H1 (cell line): ENCODE data around the gene RFX2. TPM values are rescaled to one million over a fixed set of nuclear protein-coding genes. Genes with fewer than 3 reads are reported as not detected.

Experiments
- CTCF ChIA-PET: fragments of 300-600 bp; sonication (Branson Sonifier 250); formaldehyde crosslinking; loops from one replicate; lab custom pipeline; 2021; ENCODE audit not compliant: partially characterized antibody; lab: Charles Lee
- POLR2A ChIA-PET: fragments of 300-600 bp; sonication (Branson Sonifier 250); formaldehyde crosslinking; loops from one replicate; lab custom pipeline; 2021; ENCODE audit warnings: inconsistent platforms; ENCODE audit not compliant: partially characterized antibody; lab: Charles Lee
- DNase-seq, 2 experiments: peaks; one replicate each; pipeline versions ENCODE4 v3.0.0 to v3.0.0-alpha.2; 2010 to 2022; ENCODE audit warnings: low spot score in 2 of 2, low read depth in 1 of 2, mixed read lengths in 1 of 2
- FAIRE-seq: peaks from 2 replicates; lab custom pipeline; 2011; peaks lifted over from hg19 to GRCh38; lab: Jason Lieb, UNC
- H2AFZ ChIP-seq: 2 replicates; pipeline ENCODE4 v1.8.1; 2012; ENCODE audit warnings: low read length, inconsistent platforms
- H2AK5ac ChIP-seq: 2 replicates; pipeline ENCODE4 v1.6.1; 2013; ENCODE audit warnings: low read depth, low read length
- H2BK120ac ChIP-seq: replicated peaks from 2 replicates; pipeline ENCODE3; 2013; ENCODE audit warnings: low read depth, low read length, inconsistent platforms
- H2BK12ac ChIP-seq: 2 replicates; pipeline ENCODE4 v1.6.1; 2013; ENCODE audit warnings: low read depth, low read length
- H2BK15ac ChIP-seq: 2 replicates; pipeline ENCODE4 v1.6.1; 2013; ENCODE audit warnings: low read length
- H2BK20ac ChIP-seq: 2 replicates; pipeline ENCODE4 v1.6.1; 2013; ENCODE audit warnings: low read length
- H2BK5ac ChIP-seq: 2 replicates; pipeline ENCODE4 v1.6.1; 2013; ENCODE audit warnings: low read depth, low read length
- H3K14ac ChIP-seq: 2 replicates; pipeline ENCODE4 v1.6.1; 2013; ENCODE audit warnings: inconsistent platforms; ENCODE audit not compliant: insufficient read length
- H3K18ac ChIP-seq: 2 replicates; pipeline ENCODE4 v1.6.1; 2013; ENCODE audit warnings: low read length; ENCODE audit errors: extremely low read depth
- H3K23ac ChIP-seq: 2 replicates; pipeline ENCODE4 v1.6.1; 2013; ENCODE audit warnings: inconsistent platforms; ENCODE audit not compliant: insufficient read length
- H3K23me2 ChIP-seq: 2 replicates; pipeline ENCODE4 v1.6.1; 2013; ENCODE audit warnings: low read depth, low read length
- H3K27ac ChIP-seq: 2 replicates; pipeline ENCODE4 v1.6.1; 2011; ENCODE audit warnings: low read depth, low read length, inconsistent platforms
- H3K27me3 ChIP-seq, 4 experiments: replicated peaks in 1 of 4; 1 replicate in 1 of 4; 2 replicates in 3 of 4; pipeline versions ENCODE4 v1.6.1 to v1.8.1; 2011 to 2013; ENCODE audit warnings: low read length in 3 of 4, mild to moderate bottlenecking in 3 of 4, inconsistent platforms in 2 of 4, mixed read lengths in 2 of 4, moderate library complexity in 1 of 4; ENCODE audit not compliant: control insufficient read depth in 3 of 4, insufficient read depth in 3 of 4; ENCODE audit errors: extremely low read depth in 1 of 4
- H3K36me3 ChIP-seq, 4 experiments: 2 replicates each; pipeline versions ENCODE4 v1.6.1 to v1.8.1; 2011 to 2013; ENCODE audit warnings: mild to moderate bottlenecking in 4 of 4, low read length in 3 of 4, moderate library complexity in 2 of 4, control low read depth in 1 of 4, inconsistent platforms in 1 of 4; ENCODE audit not compliant: insufficient read depth in 4 of 4, control insufficient read depth in 2 of 4
- H3K4ac ChIP-seq: replicated peaks from 2 replicates; pipeline ENCODE3; 2013; ENCODE audit warnings: low read length, low read depth, mixed read lengths, inconsistent platforms; ENCODE audit not compliant: insufficient read length
- H3K4me1 ChIP-seq, 4 experiments: replicated peaks in 1 of 4; 1 replicate in 1 of 4; 2 replicates in 3 of 4; pipeline versions ENCODE4 v1.6.1 to v1.8.1; 2011 to 2013; ENCODE audit warnings: low read length in 3 of 4, inconsistent platforms in 2 of 4, mixed read lengths in 1 of 4; ENCODE audit not compliant: insufficient read depth in 4 of 4, control insufficient read depth in 3 of 4
- H3K4me2 ChIP-seq, 2 experiments: 2 replicates each; pipeline versions ENCODE4 v1.6.1 to v1.8.1; 2011 to 2013; ENCODE audit warnings: low read depth in 2 of 2, low read length in 2 of 2, control low read depth in 1 of 2, inconsistent platforms in 1 of 2, mild to moderate bottlenecking in 1 of 2; ENCODE audit not compliant: insufficient read depth in 1 of 2
- H3K4me3 ChIP-seq, 4 experiments: fragments of 200-600, 300-600 bp in 1 of 4; sonication (generic), shearing (Covaris generic), sonication (Bioruptor Twin) in 1 of 4; 2 replicates each; pipeline versions ENCODE4 v1.5.1 to v1.8.1; 2011 to 2016; ENCODE audit warnings: low read length in 4 of 4, low read depth in 3 of 4, control low read depth in 2 of 4, inconsistent platforms in 2 of 4, mild to moderate bottlenecking in 2 of 4, mixed read lengths in 1 of 4, moderate library complexity in 1 of 4; ENCODE audit not compliant: insufficient read depth in 2 of 4; ENCODE audit errors: extremely low read depth in 1 of 4
- H3K56ac ChIP-seq: replicated peaks from 2 replicates; pipeline ENCODE3; 2013; ENCODE audit warnings: low read depth, mild to moderate bottlenecking, mixed read lengths, low read length, inconsistent platforms; ENCODE audit not compliant: insufficient read length
- H3K79me1 ChIP-seq: 2 replicates; pipeline ENCODE4 v1.6.1; 2013; ENCODE audit warnings: low read depth, low read length, control low read depth
- H3K79me2 ChIP-seq, 2 experiments: 2 replicates each; pipeline versions ENCODE4 v1.6.1 to v1.8.1; 2012 to 2013; ENCODE audit warnings: low read length in 2 of 2, mild to moderate bottlenecking in 2 of 2, inconsistent platforms in 1 of 2; ENCODE audit not compliant: insufficient read depth in 2 of 2, control insufficient read depth in 1 of 2
- H3K9ac ChIP-seq, 4 experiments: replicated peaks in 1 of 4; 1 replicate in 1 of 4; 2 replicates in 3 of 4; pipeline versions ENCODE4 v1.6.1 to v1.8.1; 2011 to 2013; ENCODE audit warnings: low read depth in 3 of 4, low read length in 3 of 4, control low read depth in 2 of 4, mild to moderate bottlenecking in 2 of 4, moderate library complexity in 2 of 4, inconsistent platforms in 1 of 4; ENCODE audit errors: extremely low read depth in 1 of 4
- H3K9me3 ChIP-seq, 2 experiments: 2 replicates each; pipeline versions ENCODE4 v1.6.1 to v1.8.1; 2012 to 2013; ENCODE audit warnings: mild to moderate bottlenecking in 2 of 2, moderate library complexity in 2 of 2, control low read depth in 1 of 2, inconsistent platforms in 1 of 2, low read depth in 1 of 2, low read length in 1 of 2, mixed read lengths in 1 of 2; ENCODE audit not compliant: insufficient read depth in 2 of 2
- H4K20me1 ChIP-seq, 2 experiments: replicated peaks in 1 of 2; 2 replicates each; pipeline versions ENCODE3 to v1.8.1; 2011 to 2013; ENCODE audit warnings: inconsistent platforms in 2 of 2, low read length in 2 of 2, mild to moderate bottlenecking in 1 of 2; ENCODE audit not compliant: insufficient read depth in 2 of 2, control insufficient read depth in 1 of 2
- H4K5ac ChIP-seq: 2 replicates; pipeline ENCODE4 v1.6.1; 2013; ENCODE audit warnings: low read length, low read depth, mixed read lengths, inconsistent platforms; ENCODE audit not compliant: insufficient read length
- H4K8ac ChIP-seq: 2 replicates; pipeline ENCODE4 v1.8.0; 2013; ENCODE audit warnings: mild to moderate bottlenecking, moderate library complexity, low read length, inconsistent platforms; ENCODE audit not compliant: insufficient read depth; ENCODE audit errors: extremely low read depth
- H4K91ac ChIP-seq: replicated peaks from 2 replicates; pipeline ENCODE3; 2013; ENCODE audit warnings: low read length, mixed read lengths, inconsistent platforms; ENCODE audit not compliant: insufficient read length
- ASH2L ChIP-seq: fragments of 200-600, 300-600 bp; sonication (generic); IDR thresholded peaks from one replicate; pipeline ENCODE4 v1.7.1; 2017; ENCODE audit warnings: low read length
- EP300 ChIP-seq, 2 experiments: IDR thresholded peaks; 1 replicate in 1 of 2; 2 replicates in 1 of 2; pipeline ENCODE4 v1.6.1; 2011 to 2012; ENCODE audit warnings: low read depth in 2 of 2, low read length in 2 of 2, mild to moderate bottlenecking in 2 of 2, borderline replicate concordance in 1 of 2, inconsistent platforms in 1 of 2, moderate library complexity in 1 of 2
- EZH2 ChIP-seq: fragments of 200-600 bp; sonication (generic); IDR thresholded peaks from 2 replicates; pipeline ENCODE4 v1.7.1; 2012; ENCODE audit warnings: low read depth, mild to moderate bottlenecking, moderate library complexity, low read length, inconsistent platforms; ENCODE audit not compliant: severe bottlenecking
- FOSL1 ChIP-seq: IDR thresholded peaks from 2 replicates; pipeline ENCODE4 v1.6.1; 2011; ENCODE audit warnings: mild to moderate bottlenecking, low read depth, low read length, moderate library complexity; ENCODE audit not compliant: insufficient read depth
- GABPA ChIP-seq: IDR thresholded peaks from 2 replicates; pipeline ENCODE4 v1.6.1; 2011; ENCODE audit warnings: mild to moderate bottlenecking, low read length, moderate library complexity, borderline replicate concordance; ENCODE audit not compliant: insufficient read depth
- KDM4A ChIP-seq: IDR thresholded peaks from one replicate; pipeline ENCODE4 v1.7.1; 2012; ENCODE audit warnings: low read depth, mild to moderate bottlenecking, moderate library complexity, low read length, inconsistent platforms; ENCODE audit not compliant: severe bottlenecking
- MAFK ChIP-seq: IDR thresholded peaks from 2 replicates; pipeline ENCODE4 v1.6.1; 2012; ENCODE audit warnings: low read depth, mild to moderate bottlenecking, improper control_type of control experiment, low read length
- RAD21 ChIP-seq, 2 experiments: IDR thresholded peaks in 1 of 2; conservative IDR thresholded peaks in 1 of 2; 2 replicates each; pipeline ENCODE4 v1.6.1; 2011; ENCODE audit warnings: low read depth in 2 of 2, low read length in 2 of 2, improper control_type of control experiment in 1 of 2, inconsistent platforms in 1 of 2, mild to moderate bottlenecking in 1 of 2, moderate library complexity in 1 of 2
- RBBP5 ChIP-seq: IDR thresholded peaks from 2 replicates; pipeline ENCODE4 v1.7.1; 2012; ENCODE audit warnings: low read depth, mild to moderate bottlenecking, inconsistent platforms, low read length, moderate library complexity, borderline replicate concordance
- RFX5 ChIP-seq: IDR thresholded peaks from 2 replicates; pipeline ENCODE4 v1.6.1; 2011; ENCODE audit warnings: low read depth, low read length, improper control_type of control experiment, borderline replicate concordance
- SIRT6 ChIP-seq: IDR thresholded peaks from one replicate; pipeline ENCODE4 v1.7.1; 2012; ENCODE audit warnings: low read length, inconsistent platforms
- SRF ChIP-seq: IDR thresholded peaks from 2 replicates; pipeline ENCODE4 v1.6.1; 2011; ENCODE audit warnings: mild to moderate bottlenecking, low read depth, low read length, moderate library complexity
- TCF12 ChIP-seq: IDR thresholded peaks from 2 replicates; pipeline ENCODE4 v1.6.1; 2011; ENCODE audit warnings: low read depth, mild to moderate bottlenecking, low read length
- YY1 ChIP-seq: IDR thresholded peaks from 2 replicates; pipeline ENCODE4 v1.6.1; 2011; ENCODE audit warnings: low read depth, mild to moderate bottlenecking, low read length
- WGBS, 2 experiments: shearing (Covaris generic) in 1 of 2; methylation state at CpG; one replicate each; pipeline versions ENCODE4 v1.1.6 to v1.1.7; 2013 to 2015; ENCODE audit warnings: low lambda C conversion rate in 2 of 2, mixed read lengths in 2 of 2, inconsistent platforms in 1 of 2, low coverage in 1 of 2, missing lambda C conversion rate in 1 of 2; ENCODE audit not compliant: insufficient replicate concordance in 2 of 2, insufficient coverage in 1 of 2, insufficient read length in 1 of 2; ENCODE audit errors: extremely low coverage in 1 of 2, missing lambda C conversion rate in 1 of 2; 5-methylcytosine and 5-hydroxymethylcytosine counted together
- polyA plus RNA-seq, 7 experiments: library from polyadenylated mRNA; depleted of rRNA in 3 of 7; stranded (reverse) in 5 of 7; unstranded in 2 of 7; fragments of >200 nt in 5 of 7; fragments of 200-250 nt in 2 of 7; gene quantifications; 1 replicate in 5 of 7; 2 replicates in 1 of 7; 4 replicates in 1 of 7; pipeline versions ENCODE4 v1.2.1 to v1.2.3, GENCODE V29; 2011 to 2013; ENCODE audit warnings: missing spikeins in 2 of 7, mixed read lengths in 2 of 7
- total RNA-seq: library from RNA; stranded (reverse); fragmentation: NEBNext Ultra II Directional; extraction: Animal tissue kit (Norgen Biotek cat#: 25700); gene quantifications from 2 replicates; pipeline ENCODE4 v1.2.1, GENCODE V29; 2021

Gene RFX2
- total and polyA plus RNA-seq, 2 of the 8 experiments (the other 6 are each of a cell fraction or from before 2014, with no cell fraction given): 4.8 to 5.3 TPM

DNA sequence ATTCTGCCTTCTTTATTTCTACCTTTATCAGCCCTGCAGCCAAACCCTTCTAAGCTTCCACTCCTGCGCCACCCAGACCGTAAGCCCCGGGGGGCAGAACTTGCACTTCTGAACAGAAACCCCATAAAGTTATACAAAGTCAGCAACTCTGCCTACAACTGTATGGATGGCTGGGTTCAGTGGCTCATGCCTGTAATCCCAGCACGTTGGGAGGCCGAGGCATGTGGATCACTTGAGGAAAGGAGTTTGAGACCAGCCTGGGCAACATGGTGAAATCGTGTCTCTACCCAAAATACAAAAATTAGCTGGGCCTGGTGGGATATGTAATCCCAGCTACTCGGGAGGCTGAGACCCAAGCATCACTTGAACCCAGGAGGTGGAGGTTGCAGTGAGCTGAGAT lies 142.7 kb downstream of the RFX2 start:
- no peak overlapping the region for H3K9ac ChIP-seq
- ChIA-PET CTCF (interaction anchor here (0.5 to 3.9 kb wide), 33 partner anchors 9 to 1149 kb away, joined by 3 to 48 read pairs (median 6); partner anchors contain the start of genes NDUFA11, NRTN and RANBP3), POLR2A (interaction anchor here (0.8 to 1.8 kb wide), 4 partner anchors 10 to 65 kb away, joined by 3 to 12 read pairs (median 4); partner anchors contain the start of genes NDUFA11 and RANBP3)
- no peak overlapping the region for H2BK20ac ChIP-seq
- H2BK120ac ChIP-seq: no peak overlapping the region
- no peak overlapping the region for H4K91ac ChIP-seq
- no peaks in the 10 kb centered on the region for H3K9me3 ChIP-seq
- no peaks in the 10 kb centered on the region for H3K27me3 ChIP-seq
- no peaks in the 10 kb centered on the region for H3K36me3 ChIP-seq
- H4K20me1 ChIP-seq: peaks cover 46 to 68% of the 10 kb centered on the region in 2 experiments
- H2BK5ac ChIP-seq: no peak overlapping the region
- H3K79me1 ChIP-seq: peaks cover 61% of the 10 kb centered on the region
- no peak overlapping the region for H2AFZ ChIP-seq
- no peak overlapping the region for H4K8ac ChIP-seq
- H2BK15ac ChIP-seq: no peak overlapping the region
- H3K4me2 ChIP-seq: no peak overlapping the region; a peak in 1 of 4 replicates
- H2BK12ac ChIP-seq: no peak overlapping the region; the same call in 1 of the 2 replicates
- H4K5ac ChIP-seq: no peak overlapping the region
- H3K27ac ChIP-seq: no peak overlapping the region
- no peak overlapping the region for H3K23ac ChIP-seq
- no peak overlapping the region for H3K4me3 ChIP-seq
- H2AK5ac ChIP-seq: no peak overlapping the region
- no peak overlapping the region for H3K56ac ChIP-seq
- DNase-seq (no peak), FAIRE-seq (no peak)
- peaks cover 9 to 18% (median 14%) of the 10 kb centered on the region in 4 experiments for H3K4me1 ChIP-seq
- H3K23me2 ChIP-seq: no peaks in the 10 kb centered on the region
- no peak overlapping the region for H3K14ac ChIP-seq
- WGBS, 2 experiments: 69% methylated on average over 7 of the region's 7 CpGs; no CpG with 5 or more reads in 1 of the 2 experiments
- H3K4ac ChIP-seq: no peak overlapping the region
- no peak overlapping the region for H3K18ac ChIP-seq
- H3K79me2 ChIP-seq: peaks cover 24 to 99% of the 10 kb centered on the region in 2 experiments
- no peak for TF ChIP-seq SIRT6
- TF ChIP-seq EP300 (IDR thresholded peaks at IDR 0.05; ENCODE audit: borderline replicate concordance in 1 of 2, low read depth in 2 of 2, low read length in 2 of 2): no peak
- TF ChIP-seq FOSL1: no peak
- no peak for TF ChIP-seq GABPA
- TF ChIP-seq EZH2: no peak
- no peak for TF ChIP-seq RFX5
- TF ChIP-seq RAD21 (IDR thresholded peaks at IDR 0.05 in 1 of 2, conservative IDR thresholded peaks at IDR 0.05 in 1 of 2; ENCODE audit: low read depth in 2 of 2, low read length in 2 of 2): no peak
- no peak for TF ChIP-seq MAFK
- no peak; the same call in 1 of the 2 replicates for TF ChIP-seq RBBP5
- no peak for TF ChIP-seq SRF
- no peak for TF ChIP-seq ASH2L
- TF ChIP-seq YY1: no peak
- no peak for TF ChIP-seq TCF12
- no peak for TF ChIP-seq KDM4A
